ENCODE data around the gene MXD4.

MXD4 gene

DNA sequence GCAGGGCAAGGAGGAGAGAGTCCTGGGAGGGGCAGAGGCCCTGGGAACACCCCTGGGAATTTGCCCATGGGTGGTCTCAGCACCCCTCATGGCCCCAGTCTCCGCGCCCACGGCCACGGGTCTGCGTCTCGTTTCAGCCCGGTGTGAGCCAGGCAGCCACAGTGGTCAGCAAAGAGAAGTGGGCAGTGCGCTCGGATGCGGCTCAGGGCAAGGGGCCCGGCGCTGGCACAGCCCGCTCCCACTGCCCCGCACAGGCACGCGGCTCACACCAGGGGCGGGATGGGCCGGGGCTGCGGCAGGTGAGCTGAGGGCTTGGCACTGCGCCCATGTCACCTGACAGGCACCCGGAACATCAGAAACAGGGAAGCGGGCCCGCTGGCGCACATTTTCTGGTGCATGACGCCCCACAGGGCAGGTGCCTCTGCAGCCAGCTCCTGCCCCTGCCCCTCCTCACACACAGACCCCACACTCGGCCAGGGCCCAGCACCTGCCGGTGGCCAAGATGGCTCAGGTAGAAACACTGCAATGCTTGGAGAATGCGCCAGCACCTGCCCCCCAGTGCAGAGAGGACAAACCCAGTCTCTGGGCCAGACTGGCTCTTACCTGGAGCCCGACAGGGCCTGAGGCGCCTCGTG lies 41.9 kb upstream of the MXD4 start:
- TF ChIP-seq, protein P1, sequence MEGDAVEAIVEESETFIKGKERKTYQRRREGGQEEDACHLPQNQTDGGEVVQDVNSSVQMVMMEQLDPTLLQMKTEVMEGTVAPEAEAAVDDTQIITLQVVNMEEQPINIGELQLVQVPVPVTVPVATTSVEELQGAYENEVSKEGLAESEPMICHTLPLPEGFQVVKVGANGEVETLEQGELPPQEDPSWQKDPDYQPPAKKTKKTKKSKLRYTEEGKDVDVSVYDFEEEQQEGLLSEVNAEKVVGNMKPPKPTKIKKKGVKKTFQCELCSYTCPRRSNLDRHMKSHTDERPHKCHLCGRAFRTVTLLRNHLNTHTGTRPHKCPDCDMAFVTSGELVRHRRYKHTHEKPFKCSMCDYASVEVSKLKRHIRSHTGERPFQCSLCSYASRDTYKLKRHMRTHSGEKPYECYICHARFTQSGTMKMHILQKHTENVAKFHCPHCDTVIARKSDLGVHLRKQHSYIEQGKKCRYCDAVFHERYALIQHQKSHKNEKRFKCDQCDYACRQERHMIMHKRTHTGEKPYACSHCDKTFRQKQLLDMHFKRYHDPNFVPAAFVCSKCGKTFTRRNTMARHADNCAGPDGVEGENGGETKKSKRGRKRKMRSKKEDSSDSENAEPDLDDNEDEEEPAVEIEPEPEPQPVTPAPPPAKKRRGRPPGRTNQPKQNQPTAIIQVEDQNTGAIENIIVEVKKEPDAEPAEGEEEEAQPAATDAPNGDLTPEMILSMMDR (IDR thresholded peaks at IDR 0.05): no peak

DNA sequence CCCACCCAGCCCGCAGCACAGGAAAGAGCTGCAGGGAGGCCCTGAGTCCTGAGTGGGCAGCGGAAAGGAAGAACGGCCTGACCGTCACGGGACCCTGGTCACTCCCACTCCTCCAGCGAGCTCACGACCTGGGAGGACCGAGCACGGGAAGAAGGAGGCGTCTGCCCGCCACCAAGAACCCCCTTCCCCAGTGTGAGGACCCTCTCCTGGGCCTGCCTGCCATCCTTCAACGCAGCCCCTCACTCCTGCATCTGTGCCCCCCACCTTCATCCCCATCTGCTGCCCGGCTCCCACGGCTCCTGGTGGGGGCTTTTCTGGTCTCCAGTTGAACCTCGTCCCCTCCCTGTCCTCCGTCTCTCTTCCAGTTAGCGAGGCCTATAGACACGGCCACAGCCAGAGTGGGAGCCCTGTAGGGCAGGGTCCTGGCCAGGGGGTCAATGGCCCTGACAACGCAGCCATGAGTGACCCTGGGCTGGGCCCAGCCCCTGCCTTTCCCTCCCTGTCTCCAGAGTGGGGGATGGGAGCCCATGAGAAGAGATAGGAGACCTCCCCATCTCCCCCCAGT lies 41.3 kb upstream of the MXD4 start:
- TF ChIP-seq, protein P1 (IDR thresholded peaks at IDR 0.05): no peak
- no peaks in the 10 kb centered on the region for H3K36me3 ChIP-seq
- H3K27ac ChIP-seq: no peak overlapping the region
- H3K9me3 ChIP-seq: no peaks in the 10 kb centered on the region
- no peaks in the 10 kb centered on the region for H3K27me3 ChIP-seq
- H3K4me3 ChIP-seq (ENCODE audit: low read depth in 1 of 2, low read length in 1 of 2): no peak overlapping the region
- no peaks in the 10 kb centered on the region for H3K4me1 ChIP-seq (ENCODE audit: control insufficient read depth in 1 of 2, insufficient read depth in 1 of 2, low read depth in 1 of 2, low read length in 1 of 2)

More for the DNA sequence above, 41.9 kb upstream of the MXD4 start:
- no peak overlapping the region for H3K27ac ChIP-seq
- no peaks in the 10 kb centered on the region for H3K27me3 ChIP-seq
- no peaks in the 10 kb centered on the region for H3K4me1 ChIP-seq (ENCODE audit: control insufficient read depth in 1 of 2, insufficient read depth in 1 of 2, low read depth in 1 of 2, low read length in 1 of 2)
- no peaks in the 10 kb centered on the region for H3K36me3 ChIP-seq
- H3K9me3 ChIP-seq: no peaks in the 10 kb centered on the region
- no peak overlapping the region for H3K4me3 ChIP-seq (ENCODE audit: low read depth in 1 of 2, low read length in 1 of 2)

DNA sequence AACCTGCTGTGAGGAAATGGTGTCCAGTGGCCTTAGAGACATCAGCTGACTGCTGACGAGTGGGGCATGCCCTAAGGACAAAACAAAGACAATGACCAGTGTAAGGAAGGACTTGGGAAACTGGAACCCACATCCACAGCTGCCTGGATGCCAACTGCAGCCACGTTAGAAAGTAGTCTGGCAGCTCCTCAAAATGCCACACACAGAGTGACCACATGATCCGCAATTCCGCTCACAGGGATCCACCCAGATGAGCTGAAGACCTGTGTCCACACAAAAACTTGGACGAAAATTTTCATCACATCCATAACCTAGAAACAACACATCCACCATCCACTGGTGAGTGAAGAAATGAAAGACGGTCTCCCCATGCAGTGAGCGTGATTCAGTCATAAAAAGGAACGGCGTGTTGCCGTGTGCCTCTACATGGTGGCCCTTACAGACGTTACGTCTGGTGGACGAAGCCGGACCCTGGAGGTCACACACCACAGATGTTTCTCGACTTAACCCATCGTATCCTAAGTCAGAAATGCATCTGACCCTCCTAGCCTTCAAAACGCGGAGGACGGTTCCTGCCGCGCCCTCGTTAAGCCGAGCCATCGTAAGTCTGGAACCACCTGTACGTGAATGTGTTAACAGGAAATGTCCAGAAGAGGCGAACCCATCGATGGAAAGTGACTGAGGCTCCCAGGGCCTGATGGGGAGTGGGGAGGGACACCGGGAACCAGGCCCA lies 40.6 kb upstream of the MXD4 start:
- no peak overlapping the region for H3K4me3 ChIP-seq (ENCODE audit: low read depth in 1 of 2, low read length in 1 of 2)
- H3K4me1 ChIP-seq (ENCODE audit: control insufficient read depth in 1 of 2, insufficient read depth in 1 of 2, low read depth in 1 of 2, low read length in 1 of 2): no peaks in the 10 kb centered on the region
- no peak overlapping the region for H3K27ac ChIP-seq
- H3K9me3 ChIP-seq: no peaks in the 10 kb centered on the region
- H3K27me3 ChIP-seq: no peaks in the 10 kb centered on the region
- H3K36me3 ChIP-seq: no peaks in the 10 kb centered on the region
- TF ChIP-seq, protein P1 (IDR thresholded peaks at IDR 0.05): no peak

DNA sequence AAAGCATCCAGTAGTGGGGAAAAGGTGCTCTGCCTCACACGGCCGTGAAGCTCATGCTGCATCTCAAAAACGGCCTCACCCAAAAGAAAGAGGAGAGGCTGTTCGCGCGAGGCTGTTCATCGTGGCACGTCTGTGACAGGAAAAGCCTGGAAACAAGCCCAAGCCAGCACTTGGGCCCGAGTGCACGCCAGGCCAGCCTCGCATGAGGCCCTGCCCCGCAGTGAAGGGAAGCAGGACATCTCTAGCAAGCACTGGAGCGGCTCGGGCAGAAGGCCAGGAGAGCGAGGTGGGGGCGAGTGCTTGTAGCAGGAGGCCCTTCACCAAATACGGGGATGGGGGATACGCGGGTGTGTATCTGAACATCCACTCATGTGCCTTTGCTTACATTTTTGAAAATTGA lies 39.9 kb upstream of the MXD4 start:
- H3K4me3 ChIP-seq (ENCODE audit: low read depth in 1 of 2, low read length in 1 of 2): no peak overlapping the region
- no peaks in the 10 kb centered on the region for H3K4me1 ChIP-seq (ENCODE audit: control insufficient read depth in 1 of 2, insufficient read depth in 1 of 2, low read depth in 1 of 2, low read length in 1 of 2)
- no peaks in the 10 kb centered on the region for H3K27me3 ChIP-seq
- no peaks in the 10 kb centered on the region for H3K9me3 ChIP-seq
- TF ChIP-seq, protein P1 (IDR thresholded peaks at IDR 0.05): no peak
- no peaks in the 10 kb centered on the region for H3K36me3 ChIP-seq
- no peak overlapping the region for H3K27ac ChIP-seq

DNA sequence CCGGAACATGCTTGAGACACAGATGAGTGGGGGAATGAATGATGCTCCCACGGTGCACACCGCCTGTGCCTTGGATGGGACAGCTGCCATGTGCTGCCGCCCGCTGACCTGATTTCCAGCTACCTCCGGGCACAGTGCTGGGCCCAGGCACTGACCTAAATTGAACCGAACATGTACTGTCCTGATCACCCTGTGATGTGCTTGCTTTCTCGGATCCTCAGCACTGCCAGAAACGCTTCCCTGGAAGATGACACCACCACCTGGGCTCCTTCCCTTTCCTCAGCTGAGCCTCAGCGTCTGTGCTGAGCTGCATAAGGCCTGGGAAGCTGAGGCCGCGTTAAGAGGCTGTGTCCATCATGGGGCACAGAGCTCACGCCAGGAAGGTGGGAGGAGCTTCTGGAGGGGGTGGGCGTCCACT lies 39.3 kb upstream of the MXD4 start:
- H3K9me3 ChIP-seq: no peaks in the 10 kb centered on the region
- H3K36me3 ChIP-seq: no peaks in the 10 kb centered on the region
- H3K4me3 ChIP-seq (ENCODE audit: low read depth in 1 of 2, low read length in 1 of 2): no peak overlapping the region
- TF ChIP-seq, protein P1 (IDR thresholded peaks at IDR 0.05): no peak
- H3K27ac ChIP-seq: no peak overlapping the region
- no peaks in the 10 kb centered on the region for H3K4me1 ChIP-seq (ENCODE audit: control insufficient read depth in 1 of 2, insufficient read depth in 1 of 2, low read depth in 1 of 2, low read length in 1 of 2)
- H3K27me3 ChIP-seq: no peaks in the 10 kb centered on the region

Data from neutrophil (primary cell).